NB4 (cell line): ENCODE results near the gene AANAT.

ENCODE experiments used
- DNase-seq: peaks from one replicate; pipeline ENCODE4 v3.0.0; 2010; ENCODE audit warnings: low read depth
- H3K4me3 ChIP-seq: one replicate; pipeline ENCODE4 v1.5.1; 2011; ENCODE audit warnings: mild to moderate bottlenecking, low read depth, low read length, moderate library complexity
- CTCF ChIP-seq: IDR thresholded peaks from one replicate; pipeline ENCODE4 v1.5.1; 2012; ENCODE audit warnings: low read depth, low read length
- MAX ChIP-seq: IDR thresholded peaks from 2 replicates; pipeline ENCODE4 v1.6.1; 2011; ENCODE audit warnings: low read depth, low read length
- MYC ChIP-seq: IDR thresholded peaks from 2 replicates; pipeline ENCODE4 v1.6.1; 2011; ENCODE audit warnings: low read depth, low read length
- POLR2A ChIP-seq: IDR thresholded peaks from 2 replicates; pipeline ENCODE4 v1.6.1; 2011; ENCODE audit warnings: mild to moderate bottlenecking; ENCODE audit not compliant: insufficient read length; ENCODE audit errors: extremely low read depth

Gene AANAT

GRCh38 chr17:76452660-76453430, 14.6 kb upstream of the AANAT start, which contains the start of gene UBE2O:
Gene UBE2O, minus strand, starts transcription at chr17:76453152. Its CDS starts 11 bp downstream, at chr17:76453141.
- peak; percentile 92 for DNase-seq
- no peak for TF ChIP-seq MAX
- TF ChIP-seq MYC, result peak; percentile 9; the same call in 1 of the 2 replicates
- no peak for TF ChIP-seq CTCF
- TF ChIP-seq POLR2A, result peak; percentile 66
- H3K4me3 ChIP-seq, result peak within 1 kb of the TSS; percentile 76

- DNase-seq, result no peak
- no peak overlapping the region for H3K4me3 ChIP-seq
- no peak for TF ChIP-seq CTCF
- TF ChIP-seq MAX, result no peak
- no peak for TF ChIP-seq POLR2A
- no peak; the same call in 1 of the 2 replicates for TF ChIP-seq MYC
Measured at GRCh38 chr17:76453431-76453743, 14.0 kb upstream of the AANAT start.

GRCh38 chr17:76458580-76459490, 8.6 kb upstream of the AANAT start:
- TF ChIP-seq MAX (no peak), CTCF (peak; percentile 34)
- H3K4me3 ChIP-seq, result no peak overlapping the region
- DNase-seq, result peak; percentile 30

GRCh38 chr17:76459674-76460073, 7.7 kb upstream of the AANAT start:
- TF ChIP-seq CTCF, result no peak
- no peak for TF ChIP-seq MYC
- TF ChIP-seq POLR2A, result no peak
- TF ChIP-seq MAX, result no peak
- H3K4me3 ChIP-seq, result no peak overlapping the region
- DNase-seq, result no peak

GRCh38 chr17:76461765-76462555, 5.4 kb upstream of the AANAT start:
- no peak for TF ChIP-seq MAX
- no peak for TF ChIP-seq MYC
- TF ChIP-seq CTCF, result no peak
- TF ChIP-seq POLR2A, result no peak
- no peak overlapping the region for H3K4me3 ChIP-seq
- DNase-seq, result no peak
